ENCODE data around the gene RPTN.

The RPTN gene

GRCh38 chr1:152159144-152159543, at the start of gene RPTN:
Gene RPTN (minus strand): TSS chr1:152159228. CDS start chr1:152157889, 1,339 bp downstream.
- no peak for DNase-seq (ENCODE audit: low read depth in 3 of 3)

- DNase-seq (ENCODE audit: low read depth in 3 of 3) = no peak
Measured at GRCh38 chr1:152198982-152199381, 40.0 kb upstream of the RPTN start.

- no peak for DNase-seq (ENCODE audit: low read depth in 3 of 3)
Measured at GRCh38 chr1:152197361-152197941, 38.4 kb upstream of the RPTN start.

GRCh38 chr1:152191711-152192110, 32.7 kb upstream of the RPTN start:
- no peak for DNase-seq (ENCODE audit: low read depth in 3 of 3)

GRCh38 chr1:152191260-152191659, 32.2 kb upstream of the RPTN start:
- no peak for DNase-seq (ENCODE audit: low read depth in 3 of 3)

- no peak for DNase-seq (ENCODE audit: low read depth in 3 of 3)
Measured at GRCh38 chr1:152190589-152190988, 31.6 kb upstream of the RPTN start.

GRCh38 chr1:152189657-152190442, 30.8 kb upstream of the RPTN start:
- peak; percentile 33 to 70 (median 48) for DNase-seq (ENCODE audit: low read depth in 3 of 3)

GRCh38 chr1:152188673-152189591, 29.9 kb upstream of the RPTN start:
- DNase-seq (ENCODE audit: low read depth in 3 of 3) = peak; percentile 56 to 79 (median 62)

- no peak for DNase-seq (ENCODE audit: low read depth in 3 of 3)
Measured at GRCh38 chr1:152186556-152187285, 27.7 kb upstream of the RPTN start.

GRCh38 chr1:152185544-152186391, 26.7 kb upstream of the RPTN start:
- peak in 1 of 3 experiments; percentile 4 for DNase-seq (ENCODE audit: low read depth in 3 of 3)

GRCh38 chr1:152182944-152183361, 23.9 kb upstream of the RPTN start:
- peak in 1 of 3 experiments; percentile 4 for DNase-seq (ENCODE audit: low read depth in 3 of 3)

GRCh38 chr1:152182431-152182830, 23.4 kb upstream of the RPTN start:
- no peak for DNase-seq (ENCODE audit: low read depth in 3 of 3)

GRCh38 chr1:152179566-152179965, 20.5 kb upstream of the RPTN start:
- DNase-seq (ENCODE audit: low read depth in 3 of 3) = no peak

GRCh38 chr1:152170287-152170905, 11.4 kb upstream of the RPTN start:
- DNase-seq (ENCODE audit: low read depth in 3 of 3) = no peak

- DNase-seq (ENCODE audit: low read depth in 3 of 3) = no peak
Measured at GRCh38 chr1:152169366-152170025, 10.5 kb upstream of the RPTN start.

- DNase-seq (ENCODE audit: low read depth in 3 of 3) = no peak
Measured at GRCh38 chr1:152168535-152168868, 9.5 kb upstream of the RPTN start.

- DNase-seq (ENCODE audit: low read depth in 3 of 3) = no peak
Measured at GRCh38 chr1:152167835-152168534, 9.0 kb upstream of the RPTN start.

- DNase-seq (ENCODE audit: low read depth in 3 of 3) = no peak
Measured at GRCh38 chr1:152166966-152167365, 7.9 kb upstream of the RPTN start.

Data from stimulated activated CD4-positive, alpha-beta T cell treated with anti-CD3 and anti-CD28 coated beads, TNF-alpha, amount 100 ng/mL, for 24 hours (primary cell).